Neural cell (in vitro differentiated cells): ENCODE data around the gene ATP11A. TPM values are rescaled to one million over a fixed set of nuclear protein-coding genes. Genes with fewer than 3 reads are reported as not detected.
"Not testable (repeated sequence)": the region's sequence is repeated elsewhere in the genome, so short reads cannot be mapped to it uniquely, and the experiment has no call there.

Experiments used
- H2AFZ ChIP-seq: fragments of 200-600, 300-800 bp; sonication (generic), shearing (Covaris generic); 2 replicates; pipeline ENCODE4 v1.6.0; 2014; ENCODE audit warnings: low read depth, mild to moderate bottlenecking, antibody characterized with exemption, low read length, moderate library complexity
- H3F3A ChIP-seq: fragments of 200-600 bp; shearing (Covaris generic); 2 replicates; pipeline ENCODE4 v1.6.1; 2016; ENCODE audit warnings: mild to moderate bottlenecking, moderate library complexity, mixed read lengths, antibody characterized with exemption, low read length; ENCODE audit not compliant: insufficient read depth, poor library complexity, severe bottlenecking
- H3K27ac ChIP-seq: fragments of 200-600, 300-800 bp; sonication (generic), shearing (Covaris generic); 2 replicates; pipeline ENCODE4 v1.5.1; 2014; ENCODE audit warnings: mild to moderate bottlenecking, low read length, moderate library complexity
- H3K27me3 ChIP-seq: fragments of 300-800, 200-600 bp; sonication (generic), shearing (Covaris generic); 2 replicates; pipeline ENCODE4 v1.6.0; 2014; ENCODE audit warnings: mild to moderate bottlenecking, low read depth, low read length, moderate library complexity; ENCODE audit not compliant: insufficient read depth
- H3K36me3 ChIP-seq: fragments of 300-800, 200-600 bp; sonication (generic), shearing (Covaris generic); 2 replicates; pipeline ENCODE4 v1.5.1; 2014; ENCODE audit warnings: mild to moderate bottlenecking, antibody characterized with exemption, low read length, moderate library complexity; ENCODE audit not compliant: insufficient read depth
- H3K4me2 ChIP-seq: fragments of 300-800, 200-600 bp; sonication (generic), shearing (Covaris generic); 2 replicates; pipeline ENCODE4 v1.6.0; 2014; ENCODE audit warnings: mild to moderate bottlenecking, low read length
- H3K4me3 ChIP-seq: fragments of 300-800, 200-600 bp; sonication (generic), shearing (Covaris generic); 2 replicates; pipeline ENCODE4 v1.5.1; 2014; ENCODE audit warnings: mild to moderate bottlenecking, low read length, moderate library complexity
- H3K79me2 ChIP-seq: fragments of 200-600 bp; shearing (Covaris generic); replicated peaks from 2 replicates; pipeline ENCODE4 v1.6.0; 2014; ENCODE audit warnings: mild to moderate bottlenecking, low read length, moderate library complexity; ENCODE audit not compliant: insufficient read depth
- H3K9ac ChIP-seq: fragments of 300-800, 200-600 bp; sonication (generic), shearing (Covaris generic); 2 replicates; pipeline ENCODE4 v1.6.1; 2016; ENCODE audit warnings: mild to moderate bottlenecking, low read length, mixed read lengths
- H3K9me2 ChIP-seq: fragments of 200-600 bp; shearing (Covaris generic); 2 replicates; pipeline ENCODE4 v1.6.1; 2016; ENCODE audit warnings: mild to moderate bottlenecking, low read length, mixed read lengths; ENCODE audit not compliant: insufficient read depth
- H3K9me3 ChIP-seq: fragments of 200-600, 300-800 bp; sonication (generic), shearing (Covaris generic); 2 replicates; pipeline ENCODE4 v1.6.1; 2016; ENCODE audit warnings: mild to moderate bottlenecking, mixed run types, low read length, moderate library complexity, mixed read lengths
- H4K20me1 ChIP-seq: fragments of 200-600 bp; shearing (Covaris generic); 2 replicates; pipeline ENCODE4 v1.6.1; 2016; ENCODE audit warnings: mild to moderate bottlenecking, mixed run types; ENCODE audit not compliant: insufficient read depth
- CTCF ChIP-seq: fragments of 450-650 bp; IDR thresholded peaks from 2 replicates; pipeline ENCODE4 v1.5.1; 2014; ENCODE audit warnings: antibody characterized with exemption, mild to moderate bottlenecking, moderate library complexity; ENCODE audit not compliant: poor library complexity, severe bottlenecking
- EP300 ChIP-seq: fragments of 450-650 bp; conservative IDR thresholded peaks from 2 replicates; pipeline ENCODE4 v1.6.1; 2014; ENCODE audit warnings: antibody characterized with exemption, mild to moderate bottlenecking, moderate library complexity; ENCODE audit not compliant: poor library complexity, severe bottlenecking
- EZH2 ChIP-seq: fragments of 200-600, 300-800 bp; shearing (Covaris generic), sonication (generic); IDR thresholded peaks from 2 replicates; pipeline ENCODE4 v1.6.1; 2014; ENCODE audit warnings: antibody characterized with exemption, low read length, borderline replicate concordance, mild to moderate bottlenecking; ENCODE audit not compliant: insufficient read depth, poor library complexity, severe bottlenecking
- MXI1 ChIP-seq: fragments of 450-650 bp; conservative IDR thresholded peaks from 2 replicates; pipeline ENCODE4 v1.6.1; 2014; ENCODE audit warnings: antibody characterized with exemption, mild to moderate bottlenecking; ENCODE audit not compliant: poor library complexity, severe bottlenecking
- POLR2AphosphoS5 ChIP-seq: IDR thresholded peaks from 2 replicates; pipeline ENCODE4 v1.6.1; 2012
- RAD21 ChIP-seq: fragments of 450-650 bp; conservative IDR thresholded peaks from 2 replicates; pipeline ENCODE4 v1.6.1; 2014; ENCODE audit warnings: antibody characterized with exemption, mild to moderate bottlenecking, moderate library complexity
- REST ChIP-seq: IDR thresholded peaks from 2 replicates; pipeline ENCODE4 v1.6.1; 2012; ENCODE audit warnings: borderline replicate concordance
- SMC3 ChIP-seq: fragments of 450-650 bp; conservative IDR thresholded peaks from 2 replicates; pipeline ENCODE4 v1.6.1; 2014; ENCODE audit warnings: antibody characterized with exemption, mild to moderate bottlenecking, moderate library complexity; ENCODE audit not compliant: poor library complexity
- TAF1 ChIP-seq: IDR thresholded peaks from 2 replicates; pipeline ENCODE4 v1.6.1; 2012; ENCODE audit warnings: low read depth
- polyA plus RNA-seq: library from polyadenylated mRNA; depleted of rRNA; stranded (reverse); fragments of >200 nt; gene quantifications from 2 replicates; pipeline ENCODE4 v1.2.3, GENCODE V29; 2014

Gene ATP11A
- polyA plus RNA-seq, 1 donor from 2014 or later = 3.0 TPM

GRCh38 chr13:112684071-112684845 is 5.6 kb upstream of the ATP11A start:
- Histone ChIP-seq H3K9me2 (no peaks in the 10 kb centered on the region), H3K4me2 (no peak overlapping the region), H3K9me3 (no peaks in the 10 kb centered on the region), H2AFZ (no peak overlapping the region), H3K27me3 (no peaks in the 10 kb centered on the region), H4K20me1 (no peaks in the 10 kb centered on the region), H3F3A (no peaks in the 10 kb centered on the region), H3K36me3 (no peaks in the 10 kb centered on the region), H3K79me2 (no peaks in the 10 kb centered on the region), H3K9ac (no peak overlapping the region), H3K27ac (no peak overlapping the region), H3K4me3 (no peak overlapping the region)
- TF ChIP-seq TAF1 (no peak), CTCF (no peak), RAD21 (no peak), REST (no peak), SMC3 (no peak), EZH2 (no peak)

- H3K36me3 ChIP-seq, H3K9ac ChIP-seq, H3K9me3 ChIP-seq, H3K79me2 ChIP-seq, H4K20me1 ChIP-seq, H3K9me2 ChIP-seq, H3K4me3 ChIP-seq, H3K27me3 ChIP-seq, H2AFZ ChIP-seq, H3F3A ChIP-seq, H3K27ac ChIP-seq, H3K4me2 ChIP-seq: not testable (repeated sequence)
Measured at GRCh38 chr13:112685189-112685805, 4.5 kb upstream of the ATP11A start.

- Histone ChIP-seq H3K9ac (no peak overlapping the region), H3K4me3 (no peak overlapping the region), H3K27ac (no peak overlapping the region), H4K20me1 (no peaks in the 10 kb centered on the region), H3K79me2 (no peaks in the 10 kb centered on the region), H3F3A (no peaks in the 10 kb centered on the region), H3K9me2 (no peaks in the 10 kb centered on the region), H3K36me3 (no peaks in the 10 kb centered on the region), H3K4me2 (no peak overlapping the region), H2AFZ (no peak overlapping the region), H3K27me3 (no peaks in the 10 kb centered on the region), H3K9me3 (no peaks in the 10 kb centered on the region)
- TF ChIP-seq REST (no peak), TAF1 (no peak), EP300 (no peak), POLR2AphosphoS5 (no peak), EZH2 (no peak), CTCF (no peak), MXI1 (no peak), SMC3 (no peak), RAD21 (no peak)
Measured at GRCh38 chr13:112685896-112686295, 3.9 kb upstream of the ATP11A start.
